CD4-positive, alpha-beta T cell treated with Interleukin-15 for 4 hours (primary cell): Measurements from ENCODE around the gene COPS6.
"Not testable (repeated sequence)": the region's sequence is repeated elsewhere in the genome, so short reads cannot be mapped to it uniquely, and the experiment has no call there.

Experiments
- DNase-seq: peaks from one replicate; pipeline ENCODE4 v3.0.0-alpha.2; 2020; ENCODE audit warnings: low spot score

Gene COPS6

GRCh38 chr7:100127866-100128636 is 39.3 kb downstream of the COPS6 start:
- peak; percentile 16 for DNase-seq

GRCh38 chr7:100128637-100128963 is 39.8 kb downstream of the COPS6 start:
- no peak for DNase-seq

- DNase-seq: not testable (repeated sequence)
Observed at GRCh38 chr7:100130220-100130607, 41.4 kb downstream of the COPS6 start.

GRCh38 chr7:100130608-100131453 is 42.1 kb downstream of the COPS6 start:
- DNase-seq: peak; percentile 81

- DNase-seq: no peak
Observed at GRCh38 chr7:100132126-100132525, 43.4 kb downstream of the COPS6 start.

- DNase-seq: peak; percentile 69
Observed at GRCh38 chr7:100132697-100133151, 44.0 kb downstream of the COPS6 start.

GRCh38 chr7:100137851-100138760 is 49.3 kb downstream of the COPS6 start:
- DNase-seq: no peak

- DNase-seq: no peak
Observed at GRCh38 chr7:100141555-100141949, 52.8 kb downstream of the COPS6 start.
